Peyer's patch (tissue), 4 donors: Measurements from ENCODE around the gene CCM2.

ENCODE experiments used
- POLR2A ChIP-seq, 2 donors: fragments of 450-650 bp; IDR thresholded peaks; one replicate each; pipeline ENCODE4 v1.5.1; 2017; ENCODE audit warnings: antibody characterized with exemption in 2 of 2, mild to moderate bottlenecking in 2 of 2, moderate library complexity in 2 of 2
- TF ChIP-seq, protein P1 (sequence below), 6 experiments: fragments of 450-650 bp in 4 of 6; fragments of 200-600 bp in 2 of 6; sonication (generic) in 1 of 6; IDR thresholded peaks; one replicate each; pipeline ENCODE4 v1.5.1; 2017 to 2019; ENCODE audit warnings: antibody characterized with exemption in 6 of 6, mild to moderate bottlenecking in 3 of 6, moderate library complexity in 1 of 6

DNA sequence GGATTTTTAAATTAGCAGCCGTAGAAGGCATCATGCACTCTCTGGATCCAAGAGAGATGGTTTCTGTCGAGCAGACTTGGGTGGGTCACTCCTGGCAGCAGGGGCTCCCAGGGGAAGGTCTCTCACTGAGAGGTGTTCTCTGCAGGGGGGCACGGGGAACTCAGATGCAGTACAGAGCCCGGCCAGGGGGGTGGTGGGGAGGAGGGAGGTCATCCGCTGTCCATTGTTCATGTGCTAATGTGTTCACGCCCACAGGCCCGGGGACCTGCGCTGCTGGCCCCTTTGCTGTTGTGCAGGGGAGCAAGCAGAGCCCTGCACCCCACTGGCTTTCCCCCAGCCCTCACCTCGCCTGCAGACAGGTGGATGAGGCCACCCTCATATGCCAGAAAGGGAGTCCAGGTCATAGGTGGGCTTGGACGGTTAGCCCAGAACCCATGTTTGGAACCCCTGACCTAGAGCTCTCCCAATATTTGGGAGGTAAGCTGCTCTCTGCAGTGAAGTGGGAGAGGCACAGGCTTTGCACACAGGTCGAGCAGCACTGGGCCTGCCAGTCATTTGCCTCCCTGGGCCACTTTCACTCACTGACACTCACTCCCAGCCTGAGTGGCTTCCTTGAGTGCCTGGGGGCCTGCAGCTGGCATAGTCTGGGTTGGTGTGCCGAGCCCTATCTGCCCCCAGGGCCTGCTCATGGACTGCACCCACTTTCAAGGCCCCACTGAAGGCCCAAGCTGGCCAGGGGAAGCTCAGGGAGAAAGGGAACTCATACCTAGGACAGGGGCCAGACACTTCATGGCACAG is 124.1 kb downstream of the CCM2 start:
- TF ChIP-seq, protein P1, sequence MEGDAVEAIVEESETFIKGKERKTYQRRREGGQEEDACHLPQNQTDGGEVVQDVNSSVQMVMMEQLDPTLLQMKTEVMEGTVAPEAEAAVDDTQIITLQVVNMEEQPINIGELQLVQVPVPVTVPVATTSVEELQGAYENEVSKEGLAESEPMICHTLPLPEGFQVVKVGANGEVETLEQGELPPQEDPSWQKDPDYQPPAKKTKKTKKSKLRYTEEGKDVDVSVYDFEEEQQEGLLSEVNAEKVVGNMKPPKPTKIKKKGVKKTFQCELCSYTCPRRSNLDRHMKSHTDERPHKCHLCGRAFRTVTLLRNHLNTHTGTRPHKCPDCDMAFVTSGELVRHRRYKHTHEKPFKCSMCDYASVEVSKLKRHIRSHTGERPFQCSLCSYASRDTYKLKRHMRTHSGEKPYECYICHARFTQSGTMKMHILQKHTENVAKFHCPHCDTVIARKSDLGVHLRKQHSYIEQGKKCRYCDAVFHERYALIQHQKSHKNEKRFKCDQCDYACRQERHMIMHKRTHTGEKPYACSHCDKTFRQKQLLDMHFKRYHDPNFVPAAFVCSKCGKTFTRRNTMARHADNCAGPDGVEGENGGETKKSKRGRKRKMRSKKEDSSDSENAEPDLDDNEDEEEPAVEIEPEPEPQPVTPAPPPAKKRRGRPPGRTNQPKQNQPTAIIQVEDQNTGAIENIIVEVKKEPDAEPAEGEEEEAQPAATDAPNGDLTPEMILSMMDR (IDR thresholded peaks at IDR 0.05): no peak
- TF ChIP-seq POLR2A (IDR thresholded peaks at IDR 0.05): no peak
